Ascending aorta (tissue), 2 donors: Measurements from ENCODE around the gene TUT7. TPM values are rescaled to one million over a fixed set of nuclear protein-coding genes. Genes with fewer than 3 reads are reported as not detected.

Experiments
- DNase-seq, 2 donors: peaks; one replicate each; pipeline ENCODE4 v3.0.0-alpha.2; 2019; ENCODE audit warnings: low spot score in 2 of 2
- H3K27ac ChIP-seq, 2 donors: fragments of 200-600 bp; sonication (generic); one replicate each; pipeline ENCODE4 v1.5.1; 2016 to 2017; ENCODE audit warnings: mild to moderate bottlenecking in 1 of 2
- H3K27me3 ChIP-seq: fragments of 200-600 bp; sonication (generic); one replicate; pipeline ENCODE4 v1.5.1; 2017
- H3K36me3 ChIP-seq, 2 donors: fragments of 200-600 bp; sonication (generic); one replicate each; pipeline ENCODE4 v1.5.1; 2016
- H3K4me1 ChIP-seq, 2 donors: fragments of 200-600 bp; sonication (generic); one replicate each; pipeline ENCODE4 v1.5.1; 2016 to 2017; ENCODE audit warnings: mild to moderate bottlenecking in 1 of 2
- H3K4me3 ChIP-seq, 2 donors: fragments of 200-600 bp; sonication (generic); one replicate each; pipeline ENCODE4 v1.5.1; 2016 to 2017; ENCODE audit warnings: mild to moderate bottlenecking in 1 of 2
- H3K9me3 ChIP-seq, 2 donors: fragments of 200-600 bp; sonication (generic); one replicate each; pipeline ENCODE4 v1.5.1; 2016
- CTCF ChIP-seq, 3 experiments: fragments of 200-600 bp in 2 of 3; fragments of 450-650 bp in 1 of 3; sonication (generic) in 2 of 3; IDR thresholded peaks; one replicate each; pipeline ENCODE4 v1.5.1; 2016 to 2019; ENCODE audit warnings: antibody characterized with exemption in 3 of 3, mild to moderate bottlenecking in 1 of 3, moderate library complexity in 1 of 3
- intact Hi-C: fragments of 100-400 bp; cut with DNase I; formaldehyde crosslinking; loops from one replicate; pipeline ENCODE4 v1.15.1; 2023
- total RNA-seq: library from RNA; depleted of rRNA; stranded (reverse); fragments of >200 nt; gene quantifications from one replicate; pipeline ENCODE4 v1.1.0, GENCODE V29; 2016

Gene TUT7
- total RNA-seq, 1 donor from 2014 or later: 12.9 TPM

GRCh38 chr9:86344818-86345217 is 9.4 kb downstream of the TUT7 start:
- H3K36me3 ChIP-seq: peaks cover 41 to 58% of the 10 kb centered on the region in 2 donors
- no peak overlapping the region for H3K4me3 ChIP-seq
- H3K4me1 ChIP-seq: no peaks in the 10 kb centered on the region
- H3K27me3 ChIP-seq: no peaks in the 10 kb centered on the region
- H3K27ac ChIP-seq: no peak overlapping the region
- TF ChIP-seq CTCF (IDR thresholded peaks at IDR 0.05): no peak
- no peaks in the 10 kb centered on the region for H3K9me3 ChIP-seq
- DNase-seq: no peak
- intact Hi-C loops: no loop called here

GRCh38 chr9:86342269-86342668 is 11.9 kb downstream of the TUT7 start:
- no peak for TF ChIP-seq CTCF (IDR thresholded peaks at IDR 0.05)
- H3K36me3 ChIP-seq: peaks cover 58 to 83% of the 10 kb centered on the region in 2 donors
- H3K9me3 ChIP-seq: no peaks in the 10 kb centered on the region
- intact Hi-C loops: no loop called here
- no peaks in the 10 kb centered on the region for H3K4me1 ChIP-seq
- H3K27me3 ChIP-seq: no peaks in the 10 kb centered on the region
- H3K4me3 ChIP-seq: no peak overlapping the region
- H3K27ac ChIP-seq: no peak overlapping the region
- DNase-seq: no peak

GRCh38 chr9:86341007-86341491 is 13.2 kb downstream of the TUT7 start:
- Histone ChIP-seq H3K36me3 (peaks cover 69 to 93% of the 10 kb centered on the region in 2 donors), H3K4me3 (no peak overlapping the region), H3K27me3 (no peaks in the 10 kb centered on the region), H3K9me3 (no peaks in the 10 kb centered on the region), H3K4me1 (no peaks in the 10 kb centered on the region), H3K27ac (no peak overlapping the region)
- intact Hi-C loops: no loop called here
- TF ChIP-seq CTCF (IDR thresholded peaks at IDR 0.05): no peak
- DNase-seq: no peak

- no peak for TF ChIP-seq CTCF (IDR thresholded peaks at IDR 0.05)
- H3K36me3 ChIP-seq: peaks cover 66 to 93% of the 10 kb centered on the region in 2 donors
- no peak overlapping the region for H3K27ac ChIP-seq
- intact Hi-C loops: no loop called here
- no peaks in the 10 kb centered on the region for H3K27me3 ChIP-seq
- H3K9me3 ChIP-seq: no peaks in the 10 kb centered on the region
- DNase-seq: no peak
- H3K4me3 ChIP-seq: no peak overlapping the region
- H3K4me1 ChIP-seq: no peaks in the 10 kb centered on the region
Observed at GRCh38 chr9:86340356-86341006, 13.7 kb downstream of the TUT7 start.

GRCh38 chr9:86337469-86338108 is 16.6 kb downstream of the TUT7 start:
- Histone ChIP-seq H3K4me3 (no peak overlapping the region), H3K27me3 (no peaks in the 10 kb centered on the region), H3K9me3 (no peaks in the 10 kb centered on the region), H3K4me1 (no peaks in the 10 kb centered on the region), H3K36me3 (peaks cover 62 to 85% of the 10 kb centered on the region in 2 donors), H3K27ac (no peak overlapping the region)
- DNase-seq: no peak
- TF ChIP-seq CTCF (IDR thresholded peaks at IDR 0.05): no peak
- intact Hi-C loops: no loop called here
